Measurements from ENCODE around the gene RIC8B. TPM values are rescaled to one million over a fixed set of nuclear protein-coding genes. Genes with fewer than 3 reads are reported as not detected.

Gene RIC8B
- total and polyA plus RNA-seq, 8 donors, result 2.2 to 71.0 (median 5.6) TPM

DNA sequence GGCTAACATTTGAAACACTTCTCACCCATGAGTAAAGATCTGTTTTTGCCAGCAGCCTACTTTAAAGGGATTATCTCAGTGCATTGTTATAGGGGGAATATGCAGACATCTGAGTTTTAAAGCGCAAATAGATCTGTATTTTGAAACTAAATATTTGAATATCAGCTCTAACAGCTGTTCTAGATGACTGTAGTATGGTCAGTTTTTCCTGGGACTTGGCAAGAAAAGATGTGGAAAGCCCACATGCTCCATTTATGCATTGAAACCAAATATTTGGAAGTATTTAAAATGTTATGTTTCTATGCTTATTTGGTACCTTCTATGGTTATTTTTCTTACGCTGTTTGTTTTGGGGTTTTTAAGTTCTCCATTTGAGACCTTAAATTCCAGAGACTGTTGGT lies 41.7 kb downstream of the RIC8B start:
- intact Hi-C loops (cut with DNase I; ENCODE audit: low total_unique reads), result no loop called here
- peak in 1 of 2 donors; percentile 22 for DNase-seq
- no peaks in the 10 kb centered on the region for H3K9me3 ChIP-seq
- H3K4me3 ChIP-seq, result no peak overlapping the region
- TF ChIP-seq EP300 (IDR thresholded peaks at IDR 0.05) (no peak), POLR2AphosphoS5 (IDR thresholded peaks at IDR 0.05) (no peak), POLR2A (IDR thresholded peaks at IDR 0.05) (no peak)
- TF ChIP-seq, protein P1, sequence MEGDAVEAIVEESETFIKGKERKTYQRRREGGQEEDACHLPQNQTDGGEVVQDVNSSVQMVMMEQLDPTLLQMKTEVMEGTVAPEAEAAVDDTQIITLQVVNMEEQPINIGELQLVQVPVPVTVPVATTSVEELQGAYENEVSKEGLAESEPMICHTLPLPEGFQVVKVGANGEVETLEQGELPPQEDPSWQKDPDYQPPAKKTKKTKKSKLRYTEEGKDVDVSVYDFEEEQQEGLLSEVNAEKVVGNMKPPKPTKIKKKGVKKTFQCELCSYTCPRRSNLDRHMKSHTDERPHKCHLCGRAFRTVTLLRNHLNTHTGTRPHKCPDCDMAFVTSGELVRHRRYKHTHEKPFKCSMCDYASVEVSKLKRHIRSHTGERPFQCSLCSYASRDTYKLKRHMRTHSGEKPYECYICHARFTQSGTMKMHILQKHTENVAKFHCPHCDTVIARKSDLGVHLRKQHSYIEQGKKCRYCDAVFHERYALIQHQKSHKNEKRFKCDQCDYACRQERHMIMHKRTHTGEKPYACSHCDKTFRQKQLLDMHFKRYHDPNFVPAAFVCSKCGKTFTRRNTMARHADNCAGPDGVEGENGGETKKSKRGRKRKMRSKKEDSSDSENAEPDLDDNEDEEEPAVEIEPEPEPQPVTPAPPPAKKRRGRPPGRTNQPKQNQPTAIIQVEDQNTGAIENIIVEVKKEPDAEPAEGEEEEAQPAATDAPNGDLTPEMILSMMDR (IDR thresholded peaks at IDR 0.05), result no peak
- no peaks in the 10 kb centered on the region for H3K4me1 ChIP-seq
- 74 to 84% (median 80%) methylated on average over 2 of the region's 2 CpGs for WGBS, 5 donors
- H3K27ac ChIP-seq, result no peak overlapping the region
- peaks cover 7 to 14% (median 12%) of the 10 kb centered on the region in 4 donors for H3K36me3 ChIP-seq
- H3K27me3 ChIP-seq, result no peaks in the 10 kb centered on the region

DNA sequence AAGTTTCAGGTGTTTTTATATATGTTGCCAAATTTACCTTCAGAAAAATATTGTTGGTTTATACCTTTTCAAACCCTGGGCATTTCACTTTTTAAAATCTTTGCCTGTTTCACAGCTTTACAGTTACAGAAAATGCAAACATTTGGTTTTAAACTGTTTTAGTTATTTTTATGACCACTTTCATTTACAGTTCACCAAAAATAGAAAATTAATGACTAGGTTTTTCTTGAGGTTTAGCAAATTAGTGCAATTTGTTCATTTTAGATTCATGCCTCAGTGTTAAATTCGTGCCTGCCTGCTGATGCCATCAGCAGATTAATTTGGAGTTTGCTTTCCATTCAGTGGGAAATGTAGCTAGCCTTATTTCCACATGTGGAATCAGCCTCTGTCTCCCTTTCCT lies 45.5 kb downstream of the RIC8B start:
- H3K4me3 ChIP-seq, result no peak overlapping the region
- DNase-seq, result no peak
- 85 to 90% (median 88%) methylated on average over 1 of the region's 1 CpG for WGBS, 5 donors
- intact Hi-C loops (cut with DNase I; ENCODE audit: low total_unique reads), result no loop called here
- no peaks in the 10 kb centered on the region for H3K9me3 ChIP-seq
- peaks cover 5 to 16% (median 8%) of the 10 kb centered on the region in 4 donors for H3K36me3 ChIP-seq
- TF ChIP-seq, protein P1 (IDR thresholded peaks at IDR 0.05), result no peak
- TF ChIP-seq EP300 (IDR thresholded peaks at IDR 0.05), result no peak
- no peak for TF ChIP-seq POLR2A (IDR thresholded peaks at IDR 0.05)
- no peak for TF ChIP-seq POLR2AphosphoS5 (IDR thresholded peaks at IDR 0.05)
- H3K4me1 ChIP-seq, result peaks cover 0 to 3% (median 0%) of the 10 kb centered on the region in 4 donors
- no peaks in the 10 kb centered on the region for H3K27me3 ChIP-seq
- no peak overlapping the region for H3K27ac ChIP-seq

GRCh38 chr12:106831699-106832098 lies 57.2 kb downstream of the RIC8B start:
- DNase-seq, result no peak
- intact Hi-C loops (cut with DNase I; ENCODE audit: low total_unique reads), result no loop called here
- Histone ChIP-seq H3K4me1 (peaks cover 0 to 10% (median 0%) of the 10 kb centered on the region in 4 donors), H3K36me3 (peaks cover 0 to 17% (median 8%) of the 10 kb centered on the region in 4 donors), H3K27ac (no peak overlapping the region), H3K27me3 (no peaks in the 10 kb centered on the region), H3K9me3 (no peaks in the 10 kb centered on the region), H3K4me3 (no peak overlapping the region)
- WGBS, 5 donors, result 83 to 96% (median 91%) methylated on average over 4 of the region's 4 CpGs
- no peak for TF ChIP-seq EP300 (IDR thresholded peaks at IDR 0.05)
- TF ChIP-seq POLR2AphosphoS5 (IDR thresholded peaks at IDR 0.05), result no peak
- no peak for TF ChIP-seq POLR2A (IDR thresholded peaks at IDR 0.05)
- TF ChIP-seq, protein P1 (IDR thresholded peaks at IDR 0.05), result no peak

- intact Hi-C loops (cut with DNase I; ENCODE audit: low total_unique reads), result no loop called here
- H3K27ac ChIP-seq, result no peak overlapping the region
- H3K9me3 ChIP-seq, result no peaks in the 10 kb centered on the region
- TF ChIP-seq POLR2A (IDR thresholded peaks at IDR 0.05) (no peak), EP300 (IDR thresholded peaks at IDR 0.05) (no peak), POLR2AphosphoS5 (IDR thresholded peaks at IDR 0.05) (no peak)
- TF ChIP-seq, protein P1 (IDR thresholded peaks at IDR 0.05), result no peak
- peaks cover 0 to 12% (median 4%) of the 10 kb centered on the region in 4 donors for H3K36me3 ChIP-seq
- WGBS, 5 donors, result 93 to 97% (median 95%) methylated on average over 8 of the region's 8 CpGs
- no peak for DNase-seq
- peaks cover 5 to 35% (median 19%) of the 10 kb centered on the region in 4 donors for H3K4me1 ChIP-seq
- H3K4me3 ChIP-seq, result no peak overlapping the region
- H3K27me3 ChIP-seq, result no peaks in the 10 kb centered on the region
Measured at GRCh38 chr12:106837782-106838181, 63.3 kb downstream of the RIC8B start.
